HCT116 (cell line): ENCODE data around the gene PCDHGA11.
"Not testable (repeated sequence)": the region's sequence is repeated elsewhere in the genome, so short reads cannot be mapped to it uniquely, and the experiment has no call there.

Experiments used
- ELF1 ChIP-seq: IDR thresholded peaks from 2 replicates; pipeline ENCODE4 v1.6.1; 2012; ENCODE audit warnings: low read depth, borderline replicate concordance
- EZH2 ChIP-seq: fragments of 200-600 bp; sonication (generic); IDR thresholded peaks from 2 replicates; pipeline ENCODE4 v1.6.1; 2017; ENCODE audit warnings: antibody characterized with exemption, mixed run types
- EZH2phosphoT487 ChIP-seq: fragments of 200-600 bp; IDR thresholded peaks from 2 replicates; pipeline ENCODE4 v1.6.1; 2018; ENCODE audit warnings: antibody characterized with exemption, borderline replicate concordance
- FOSL1 ChIP-seq: IDR thresholded peaks from 2 replicates; pipeline ENCODE4 v1.6.1; 2012; ENCODE audit warnings: low read depth
- POLR2A ChIP-seq: IDR thresholded peaks from 2 replicates; pipeline ENCODE4 v1.7.0; 2011; ENCODE audit warnings: borderline replicate concordance; ENCODE audit not compliant: insufficient read depth, insufficient read length; ENCODE audit errors: extremely low read depth
- RAD21 ChIP-seq: IDR thresholded peaks from 2 replicates; pipeline ENCODE4 v1.6.1; 2012; ENCODE audit warnings: low read depth, mild to moderate bottlenecking
- REST ChIP-seq: IDR thresholded peaks from 2 replicates; pipeline ENCODE4 v1.6.1; 2012; ENCODE audit warnings: low read depth
- SIN3A ChIP-seq: IDR thresholded peaks from 2 replicates; pipeline ENCODE4 v1.6.1; 2012; ENCODE audit warnings: low read depth
- SP1 ChIP-seq: IDR thresholded peaks from 2 replicates; pipeline ENCODE4 v1.6.1; 2012; ENCODE audit warnings: low read depth
- TF ChIP-seq, protein P1 (sequence below), 3 experiments: fragments of 200-600 bp in 1 of 3; sonication (generic) in 1 of 3; IDR thresholded peaks in 2 of 3; conservative IDR thresholded peaks in 1 of 3; 2 replicates each; pipeline ENCODE4 v1.5.1; 2012 to 2017; ENCODE audit warnings: low read depth in 2 of 3, low read length in 2 of 3, antibody characterized with exemption in 1 of 3, borderline replicate concordance in 1 of 3, control low read depth in 1 of 3, mild to moderate bottlenecking in 1 of 3, mixed read lengths in 1 of 3, mixed run types in 1 of 3, moderate library complexity in 1 of 3; ENCODE audit not compliant: insufficient read depth in 1 of 3

DNA sequence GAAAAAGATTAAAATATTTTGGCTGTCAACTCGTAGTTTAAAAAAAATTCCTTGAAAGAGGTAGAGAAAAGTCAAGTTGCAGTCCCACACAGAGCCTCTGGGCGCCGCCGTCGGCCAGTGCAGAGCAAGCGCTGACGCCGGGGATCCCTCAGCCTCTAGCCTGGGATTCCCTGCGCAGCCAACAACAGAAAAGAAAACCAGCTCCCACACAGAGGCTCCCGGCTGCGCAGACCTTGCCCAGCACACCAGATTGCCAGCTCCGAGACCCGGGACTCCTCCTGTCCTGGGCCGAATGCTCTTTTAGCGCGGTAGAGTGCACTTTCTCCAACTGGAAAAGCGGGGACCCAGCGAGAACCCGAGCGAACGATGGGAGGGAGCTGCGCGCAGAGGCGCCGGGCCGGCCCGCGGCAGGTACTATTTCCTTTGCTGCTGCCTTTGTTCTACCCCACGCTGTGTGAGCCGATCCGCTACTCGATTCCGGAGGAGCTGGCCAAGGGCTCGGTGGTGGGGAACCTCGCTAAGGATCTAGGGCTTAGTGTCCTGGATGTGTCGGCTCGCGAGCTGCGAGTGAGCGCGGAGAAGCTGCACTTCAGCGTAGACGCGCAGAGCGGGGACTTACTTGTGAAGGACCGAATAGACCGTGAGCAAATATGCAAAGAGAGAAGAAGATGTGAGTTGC, 3.2 kb upstream of the PCDHGA11 start, which contains the start of gene PCDHGB7:
- not testable (repeated sequence) for TF ChIP-seq EZH2phosphoT487, SIN3A, SP1, ELF1, EZH2, POLR2A, FOSL1, REST
- TF ChIP-seq RAD21, result peak; percentile 77
- TF ChIP-seq, protein P1, sequence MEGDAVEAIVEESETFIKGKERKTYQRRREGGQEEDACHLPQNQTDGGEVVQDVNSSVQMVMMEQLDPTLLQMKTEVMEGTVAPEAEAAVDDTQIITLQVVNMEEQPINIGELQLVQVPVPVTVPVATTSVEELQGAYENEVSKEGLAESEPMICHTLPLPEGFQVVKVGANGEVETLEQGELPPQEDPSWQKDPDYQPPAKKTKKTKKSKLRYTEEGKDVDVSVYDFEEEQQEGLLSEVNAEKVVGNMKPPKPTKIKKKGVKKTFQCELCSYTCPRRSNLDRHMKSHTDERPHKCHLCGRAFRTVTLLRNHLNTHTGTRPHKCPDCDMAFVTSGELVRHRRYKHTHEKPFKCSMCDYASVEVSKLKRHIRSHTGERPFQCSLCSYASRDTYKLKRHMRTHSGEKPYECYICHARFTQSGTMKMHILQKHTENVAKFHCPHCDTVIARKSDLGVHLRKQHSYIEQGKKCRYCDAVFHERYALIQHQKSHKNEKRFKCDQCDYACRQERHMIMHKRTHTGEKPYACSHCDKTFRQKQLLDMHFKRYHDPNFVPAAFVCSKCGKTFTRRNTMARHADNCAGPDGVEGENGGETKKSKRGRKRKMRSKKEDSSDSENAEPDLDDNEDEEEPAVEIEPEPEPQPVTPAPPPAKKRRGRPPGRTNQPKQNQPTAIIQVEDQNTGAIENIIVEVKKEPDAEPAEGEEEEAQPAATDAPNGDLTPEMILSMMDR (IDR thresholded peaks at IDR 0.05 in 2 of 3, conservative IDR thresholded peaks at IDR 0.05 in 1 of 3; ENCODE audit: borderline replicate concordance in 1 of 3, insufficient read depth in 1 of 3, low read depth in 2 of 3, low read length in 2 of 3), result peak; percentile 50 to 80 (median 58); a peak in 5 of 6 replicates
